ENCODE results near the gene B4GALT2.

B4GALT2 gene

DNA sequence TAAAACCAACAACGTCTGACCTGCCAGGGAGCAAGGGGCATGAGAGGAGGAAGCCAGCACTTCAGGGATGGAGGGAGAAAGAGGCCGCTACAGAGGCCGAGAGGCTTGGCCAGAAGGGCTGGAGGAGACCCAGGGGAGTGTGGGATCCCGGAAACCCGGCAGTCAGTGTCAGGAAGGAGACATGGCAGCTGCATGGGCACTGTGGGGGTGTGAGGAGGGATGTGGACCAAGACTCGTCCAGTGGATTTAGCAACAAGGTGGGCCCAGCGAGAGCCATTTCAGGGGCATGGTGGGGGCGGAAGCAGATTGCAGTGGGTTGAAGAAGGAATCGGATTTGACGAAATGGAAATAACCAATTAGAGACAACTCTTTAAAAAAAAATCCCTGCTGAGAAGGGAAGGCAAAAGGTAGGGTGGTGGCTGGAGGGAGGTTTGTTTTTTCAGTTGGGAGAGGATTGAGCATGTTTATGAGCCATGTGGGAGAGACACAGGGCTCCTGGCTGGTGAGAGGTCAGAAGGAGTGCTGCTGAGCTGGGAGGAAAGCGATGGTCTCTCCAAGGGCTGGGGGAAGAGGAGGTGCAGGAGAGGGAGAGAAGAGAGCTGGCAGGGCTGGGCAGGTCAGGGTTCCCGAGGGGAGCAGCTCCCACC is 4.4 kb downstream of the B4GALT2 start:
- no peak for DNase-seq

DNA sequence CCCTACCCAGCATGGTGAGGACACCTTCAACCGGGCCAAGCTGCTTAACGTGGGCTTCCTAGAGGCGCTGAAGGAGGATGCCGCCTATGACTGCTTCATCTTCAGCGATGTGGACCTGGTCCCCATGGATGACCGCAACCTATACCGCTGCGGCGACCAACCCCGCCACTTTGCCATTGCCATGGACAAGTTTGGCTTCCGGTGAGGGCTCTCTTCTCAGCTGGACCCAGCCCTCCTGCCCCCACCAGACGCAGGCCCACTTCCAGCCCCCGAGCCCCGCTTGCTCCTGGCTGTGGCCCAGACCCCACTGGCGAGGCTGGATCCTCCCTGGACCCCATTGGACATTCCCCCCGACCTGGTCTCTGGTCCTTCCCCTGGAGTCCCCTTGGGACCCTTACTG is 5.8 kb downstream of the B4GALT2 start:
- no peak for DNase-seq

DNA sequence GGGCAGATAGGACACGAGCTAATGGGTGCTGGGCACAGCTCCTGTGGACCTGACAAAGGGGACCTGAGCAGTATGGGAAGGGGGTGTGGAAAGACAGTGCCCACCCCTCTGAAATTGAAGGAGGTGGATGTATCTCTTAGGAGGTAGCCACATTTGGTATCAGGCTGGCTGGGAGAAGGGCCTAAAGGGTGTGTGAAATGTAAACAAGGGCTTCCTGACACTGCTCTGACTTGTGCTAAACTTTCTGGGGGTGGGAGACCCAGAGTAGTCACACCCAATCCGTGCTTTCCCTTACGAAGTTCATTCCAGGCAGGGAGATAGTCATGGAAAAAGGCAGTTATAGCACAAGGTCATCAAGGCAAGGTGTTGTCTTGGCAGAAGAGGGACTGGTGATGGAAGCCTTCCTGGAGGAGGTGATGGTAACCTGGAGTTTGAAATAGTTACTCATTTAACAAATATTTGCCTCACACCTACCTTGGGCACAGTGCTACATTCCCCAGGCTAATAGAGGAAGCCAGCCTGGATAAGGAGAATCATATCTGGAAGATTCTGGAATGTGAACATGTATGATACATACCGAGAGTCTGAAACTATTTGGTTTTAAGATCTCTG is 7.1 kb downstream of the B4GALT2 start:
- DNase-seq: no peak

DNA sequence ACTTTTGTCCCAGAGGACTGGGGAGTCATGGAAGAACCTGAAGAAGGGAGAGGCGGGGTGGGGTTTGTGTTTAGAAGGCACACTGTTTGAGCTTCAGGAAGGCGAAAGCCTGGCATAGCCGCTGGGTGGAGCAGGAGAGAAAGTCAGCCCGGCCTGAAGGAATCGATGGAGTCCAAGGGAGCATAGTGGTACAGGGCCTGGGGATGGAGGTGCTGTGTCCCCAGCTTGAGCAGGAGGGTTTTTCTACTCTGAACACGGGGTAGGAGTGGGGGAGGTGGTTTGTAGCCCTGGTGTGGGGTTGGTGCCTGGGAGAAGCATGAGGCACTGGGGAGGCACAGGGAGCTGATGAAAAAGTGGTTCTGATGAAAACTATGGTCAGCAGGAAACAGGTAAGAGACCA is 7.7 kb downstream of the B4GALT2 start:
- no peak for DNase-seq

DNA sequence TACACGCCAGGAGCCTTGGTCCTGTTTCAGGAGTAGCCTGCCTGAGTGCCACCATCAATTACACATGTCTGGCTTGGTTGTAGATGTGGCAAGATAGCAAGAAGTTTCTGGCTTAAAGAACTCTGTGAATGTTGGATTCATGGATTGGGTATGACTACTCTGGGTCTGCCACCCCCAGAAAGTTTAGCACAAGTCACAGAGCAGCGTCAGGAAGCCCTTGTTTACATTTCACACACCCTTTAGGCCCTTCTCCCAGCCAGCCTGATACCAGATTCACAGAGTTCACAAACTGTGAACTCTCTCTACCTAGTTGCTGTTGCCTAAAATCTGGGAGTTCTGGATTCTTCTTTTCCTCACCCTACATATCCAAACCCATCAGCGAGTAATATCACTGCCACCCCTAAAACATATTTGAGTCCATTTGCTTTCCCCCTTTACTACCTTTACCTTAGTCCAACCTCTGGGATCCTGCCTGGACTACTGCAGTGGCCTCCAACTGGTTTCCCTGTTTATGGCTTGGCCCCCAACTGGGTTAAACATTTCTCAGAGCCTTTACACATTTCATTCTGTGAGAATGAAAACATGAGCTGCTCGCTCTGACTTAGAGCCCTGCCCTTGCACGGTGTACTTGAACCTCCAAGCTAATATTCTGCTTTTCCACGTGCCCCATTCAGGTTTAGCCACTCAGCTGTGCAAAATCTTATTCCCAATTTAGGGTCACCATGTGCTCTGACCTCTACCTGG is 8.3 kb downstream of the B4GALT2 start:
- DNase-seq: no peak

DNA sequence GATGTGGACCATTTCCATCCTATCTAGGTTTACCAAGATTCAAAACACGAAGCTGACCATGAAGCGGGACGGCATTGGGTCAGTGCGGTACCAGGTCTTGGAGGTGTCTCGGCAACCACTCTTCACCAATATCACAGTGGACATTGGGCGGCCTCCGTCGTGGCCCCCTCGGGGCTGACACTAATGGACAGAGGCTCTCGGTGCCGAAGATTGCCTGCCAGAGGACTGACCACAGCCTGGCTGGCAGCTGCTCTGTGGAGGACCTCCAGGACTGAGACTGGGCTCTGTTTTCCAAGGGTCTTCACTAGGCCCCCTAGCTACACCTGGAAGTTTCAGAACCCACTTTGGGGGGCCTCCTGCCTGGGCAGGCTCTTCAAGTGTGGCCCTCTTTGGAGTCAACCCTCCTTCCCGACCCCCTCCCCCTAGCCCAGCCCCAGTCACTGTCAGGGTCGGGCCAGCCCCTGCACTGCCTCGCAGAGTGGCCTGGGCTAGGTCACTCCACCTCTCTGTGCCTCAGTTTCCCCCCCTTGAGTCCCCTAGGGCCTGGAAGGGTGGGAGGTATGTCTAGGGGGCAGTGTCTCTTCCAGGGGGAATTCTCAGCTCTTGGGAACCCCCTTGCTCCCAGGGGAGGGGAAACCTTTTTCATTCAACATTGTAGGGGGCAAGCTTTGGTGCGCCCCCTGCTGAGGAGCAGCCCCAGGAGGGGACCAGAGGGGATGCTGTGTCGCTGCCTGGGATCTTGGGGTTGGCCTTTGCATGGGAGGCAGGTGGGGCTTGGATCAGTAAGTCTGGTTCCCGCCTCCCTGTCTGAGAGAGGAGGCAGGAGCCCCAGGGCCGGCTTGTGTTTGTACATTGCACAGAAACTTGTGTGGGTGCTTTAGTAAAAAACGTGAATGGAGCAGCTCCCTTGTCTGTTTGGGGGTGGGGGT is 11.5 kb downstream of the B4GALT2 start:
- DNase-seq: no peak

DNA sequence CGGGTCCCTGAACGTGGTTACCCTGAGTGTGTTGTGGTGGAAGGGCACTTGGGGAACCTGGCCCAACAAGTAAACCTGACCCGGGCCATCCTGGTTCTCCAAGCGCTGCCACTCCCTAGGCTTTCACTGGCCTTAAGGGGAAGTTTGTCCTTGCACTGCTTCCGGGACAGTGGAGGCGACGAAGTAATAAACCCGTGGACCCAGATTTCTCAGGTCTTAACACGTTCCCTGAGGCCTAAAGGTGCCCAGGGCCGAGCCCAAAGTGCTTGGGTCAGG is 12.1 kb downstream of the B4GALT2 start:
- DNase-seq: no peak

DNA sequence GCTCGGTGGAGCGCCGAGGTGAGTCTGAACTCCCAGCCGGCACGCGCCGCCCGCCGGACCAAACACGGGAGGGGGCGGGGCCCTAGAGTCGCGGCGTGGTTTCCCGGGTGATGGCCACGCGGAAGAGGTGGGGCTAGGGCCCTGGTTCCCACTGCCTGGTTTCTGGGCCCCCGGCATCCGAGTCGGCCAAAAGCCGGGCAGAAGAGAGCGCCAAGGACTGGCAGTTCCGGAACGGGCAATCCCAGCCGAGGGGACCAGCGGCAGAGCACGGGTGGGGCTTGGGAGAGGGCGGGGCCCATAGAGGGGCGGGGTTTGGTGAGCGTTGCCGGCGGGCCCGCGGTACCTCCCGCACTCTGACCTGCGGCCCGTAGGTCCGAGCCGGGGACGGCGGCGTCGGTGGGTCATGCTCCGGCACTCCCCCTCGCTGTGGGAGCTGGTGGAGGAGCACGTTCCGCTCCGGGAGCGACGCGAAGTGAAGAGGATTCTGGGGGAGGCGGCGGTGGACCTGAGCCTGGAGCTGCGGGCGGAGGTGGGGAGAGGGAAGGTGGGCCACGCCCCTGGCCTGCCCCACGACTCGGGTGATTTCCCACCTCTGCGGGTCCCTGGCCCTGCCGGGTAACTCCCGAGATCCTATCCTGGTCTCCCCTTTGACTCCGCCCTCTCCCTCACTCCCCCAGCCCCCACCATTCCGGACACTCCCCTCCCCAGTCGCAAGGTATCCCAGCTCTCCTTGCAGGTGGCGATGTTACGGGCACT is 12.6 kb downstream of the B4GALT2 start, which contains the start of gene CCDC24:
Gene CCDC24 (plus strand): TSS at position 124 of the 756 bp plus-strand sequence. CDS start 280 bp downstream, at position 404.
- peak in 51 of 56 donors; percentile 20 to 87 (median 69) for DNase-seq

DNA sequence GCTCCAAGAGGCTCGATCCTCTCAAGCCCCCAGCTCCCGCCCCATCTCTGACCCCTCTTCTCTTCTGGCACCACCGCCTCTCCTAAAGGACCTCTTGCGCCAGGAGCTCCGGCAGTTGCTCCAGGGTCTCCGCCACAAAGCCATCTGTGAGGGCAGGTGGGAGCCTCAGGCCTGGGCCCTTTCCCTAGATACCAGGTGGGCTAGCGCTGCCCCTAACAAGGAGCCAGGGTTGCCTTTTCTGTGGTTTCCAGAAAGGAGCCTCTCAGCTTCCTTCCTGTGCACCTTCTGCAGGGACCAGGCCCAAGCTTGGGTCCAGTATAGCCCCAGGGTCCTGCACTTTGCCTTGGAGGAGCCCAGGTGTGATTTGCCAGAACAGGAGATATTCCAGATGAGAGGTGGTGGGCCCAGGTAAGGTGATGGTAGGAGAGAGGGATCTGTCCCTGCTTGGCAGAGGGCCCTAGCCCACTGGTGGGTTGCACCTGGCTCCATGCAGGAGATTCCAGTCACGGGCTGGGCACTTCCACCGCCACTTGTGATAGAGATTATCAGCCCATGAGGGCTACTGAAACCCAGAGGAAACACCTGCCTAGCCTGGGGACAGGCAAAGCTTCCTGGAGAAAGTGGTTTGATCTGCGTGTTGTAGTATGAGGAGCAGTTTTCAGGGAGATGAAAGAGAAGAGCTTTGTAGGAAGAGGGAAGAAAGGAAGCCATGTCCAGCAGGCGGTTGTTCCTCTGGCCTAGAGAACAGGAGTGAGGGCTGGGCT is 13.4 kb downstream of the B4GALT2 start:
- DNase-seq: no peak

DNA sequence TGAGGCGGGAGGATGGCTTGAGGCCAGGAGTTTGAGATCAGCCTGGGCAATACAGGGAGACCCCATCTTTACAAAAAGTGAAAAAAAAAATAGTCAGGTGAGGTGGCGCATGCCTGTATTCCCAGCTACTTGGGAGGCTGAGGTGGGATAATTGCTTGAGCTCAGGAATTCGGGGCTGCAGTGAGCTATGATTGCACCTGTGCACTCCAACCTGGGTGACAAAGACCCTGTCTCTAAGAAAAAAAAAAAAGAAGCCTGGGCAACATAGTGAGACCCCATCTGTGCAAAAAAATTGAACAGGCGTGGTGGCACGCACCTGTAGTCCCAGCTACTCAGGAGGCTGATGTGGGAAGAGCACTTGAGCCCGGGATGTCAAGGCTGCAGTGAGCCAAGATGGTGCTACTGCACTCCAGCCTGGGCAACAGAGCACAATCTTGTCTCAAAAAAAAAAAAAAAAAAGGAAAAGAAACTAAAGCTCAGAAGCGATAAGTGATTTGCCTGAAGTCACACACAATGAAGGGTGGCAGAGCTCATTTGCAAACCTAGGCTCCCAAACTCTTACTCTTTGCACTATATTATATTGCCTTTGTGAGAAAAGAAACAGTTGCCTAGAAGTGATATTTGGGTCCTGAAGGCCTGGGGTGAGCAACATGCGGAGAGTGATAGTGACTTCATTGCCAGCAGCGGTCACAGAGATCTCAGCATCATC is 14.3 kb downstream of the B4GALT2 start:
- DNase-seq: no peak

DNA sequence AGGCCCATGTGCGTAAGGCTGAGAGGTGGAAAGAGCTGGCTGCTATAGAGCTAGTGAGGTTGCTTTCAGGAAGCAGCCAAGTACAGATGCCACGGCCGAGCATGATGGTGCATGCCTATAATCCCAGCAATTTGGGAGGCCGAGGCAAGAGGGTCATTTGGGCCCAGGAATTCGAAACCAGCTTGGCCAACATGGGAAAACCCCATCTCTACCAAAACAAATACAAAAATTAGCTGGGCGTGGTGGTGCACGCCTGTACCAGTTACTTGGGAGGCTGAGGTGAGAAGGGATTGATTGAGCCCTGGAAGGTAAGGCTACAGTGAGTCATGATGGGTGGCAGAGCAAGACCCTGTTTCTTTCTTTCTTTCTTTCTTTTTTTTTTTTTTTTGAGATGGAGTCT is 15.1 kb downstream of the B4GALT2 start:
- no peak for DNase-seq

DNA sequence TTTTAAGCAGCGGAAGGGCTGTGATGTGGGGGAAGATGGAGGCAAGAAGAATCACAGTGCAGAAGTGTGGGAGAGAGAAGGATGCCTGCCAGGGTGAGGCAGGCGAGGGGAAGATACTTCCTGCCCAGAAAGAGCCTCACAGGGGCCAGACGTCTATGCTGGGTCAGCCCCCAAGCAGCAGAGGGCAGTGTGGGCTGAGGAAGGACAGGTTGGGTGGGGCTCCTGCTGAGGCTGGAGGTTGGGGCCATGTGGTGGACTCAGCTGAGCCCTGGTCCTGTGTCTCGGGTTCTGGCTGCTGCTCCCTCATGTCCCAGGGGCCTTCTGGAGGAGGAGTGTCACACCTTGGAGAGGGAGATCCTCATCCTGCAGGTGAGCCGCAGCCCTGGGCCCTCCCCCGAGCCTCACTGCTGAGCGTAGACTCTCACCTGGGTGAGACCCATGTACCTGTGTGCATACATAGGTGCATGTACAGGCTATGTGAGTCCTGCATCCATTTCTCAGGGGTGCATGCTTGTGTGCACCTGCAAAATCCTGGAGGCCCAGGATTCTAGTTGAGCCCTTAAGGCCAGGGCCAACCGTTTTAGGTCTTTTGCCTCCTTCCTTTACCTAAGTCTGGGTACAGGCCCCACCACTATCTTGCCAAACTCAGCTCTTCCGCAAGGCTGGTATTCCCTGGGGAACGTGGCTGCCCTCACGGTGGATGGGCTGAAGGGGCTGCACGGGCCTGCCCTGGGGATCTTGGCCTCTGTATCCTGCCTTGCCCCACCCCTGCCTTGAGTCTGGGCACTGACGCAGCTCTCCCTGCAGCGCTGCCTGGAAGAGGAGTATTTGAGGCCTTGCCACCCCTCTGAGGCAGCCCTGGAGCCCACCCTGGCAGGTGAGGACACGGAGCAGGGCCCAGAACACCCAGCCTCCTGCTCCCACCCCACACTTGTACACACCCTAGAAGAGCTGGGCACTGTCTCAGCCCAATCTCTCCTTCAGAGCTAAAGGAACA is 16.1 kb downstream of the B4GALT2 start:
- DNase-seq: peak in 3 of 56 donors; percentile 9 to 25 (median 10)

DNA sequence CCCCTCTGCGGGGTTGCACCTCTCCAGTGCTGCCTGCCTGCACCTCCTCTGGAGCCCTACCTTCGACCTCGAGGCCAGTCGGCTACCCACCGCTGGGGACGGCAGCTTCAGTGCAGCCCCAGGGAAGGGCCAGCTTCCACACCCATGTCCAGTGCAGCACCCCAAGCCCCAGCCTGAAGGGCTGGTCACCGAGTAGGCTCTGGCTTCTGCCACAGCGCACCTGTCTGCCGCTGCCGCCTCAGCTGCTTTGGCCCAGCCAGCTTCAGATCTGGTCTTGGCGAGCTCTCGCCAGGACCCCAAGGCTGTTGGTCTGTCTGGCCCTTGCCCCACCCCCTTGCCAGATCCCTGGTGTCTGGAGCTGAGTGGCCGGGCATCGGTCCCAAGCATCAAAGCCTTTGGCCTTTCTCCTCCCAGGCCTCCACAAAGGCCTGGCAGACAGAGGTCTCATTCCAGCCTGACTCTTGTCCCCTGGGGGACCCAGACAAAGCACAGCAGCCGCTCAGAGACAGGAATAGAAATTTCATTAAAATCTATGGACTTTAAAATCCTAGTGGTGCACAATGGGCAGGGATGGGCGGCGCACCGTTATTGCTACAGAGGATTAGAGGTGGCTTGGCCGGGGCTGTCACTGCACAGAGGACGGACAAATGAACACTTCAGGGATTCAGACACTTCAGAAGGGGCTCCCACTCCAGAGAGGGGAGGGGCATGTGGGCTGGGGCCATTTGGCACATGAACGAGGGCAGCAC is 17.1 kb downstream of the B4GALT2 start:
- peak in 9 of 56 donors; percentile 8 to 41 (median 28) for DNase-seq

DNA sequence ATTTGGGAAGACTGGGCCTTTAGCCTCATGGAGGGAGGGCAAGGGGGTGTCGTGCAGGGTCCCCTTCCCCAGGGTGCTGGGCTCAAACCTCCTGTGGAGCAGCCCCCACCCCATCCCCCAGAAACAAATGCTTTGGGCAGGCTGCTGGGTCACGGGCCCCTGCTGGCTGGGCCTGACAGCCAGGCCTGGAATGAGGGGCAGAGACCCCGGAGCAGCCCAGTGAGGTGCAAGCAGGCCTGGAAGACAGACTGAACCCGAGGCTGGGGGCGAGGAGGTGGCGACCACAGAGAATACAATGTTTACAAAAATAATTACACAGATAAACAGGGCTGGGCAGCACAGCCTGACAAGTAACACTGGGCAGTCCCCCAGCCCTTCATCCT is 17.7 kb downstream of the B4GALT2 start:
- DNase-seq: no peak

DNA sequence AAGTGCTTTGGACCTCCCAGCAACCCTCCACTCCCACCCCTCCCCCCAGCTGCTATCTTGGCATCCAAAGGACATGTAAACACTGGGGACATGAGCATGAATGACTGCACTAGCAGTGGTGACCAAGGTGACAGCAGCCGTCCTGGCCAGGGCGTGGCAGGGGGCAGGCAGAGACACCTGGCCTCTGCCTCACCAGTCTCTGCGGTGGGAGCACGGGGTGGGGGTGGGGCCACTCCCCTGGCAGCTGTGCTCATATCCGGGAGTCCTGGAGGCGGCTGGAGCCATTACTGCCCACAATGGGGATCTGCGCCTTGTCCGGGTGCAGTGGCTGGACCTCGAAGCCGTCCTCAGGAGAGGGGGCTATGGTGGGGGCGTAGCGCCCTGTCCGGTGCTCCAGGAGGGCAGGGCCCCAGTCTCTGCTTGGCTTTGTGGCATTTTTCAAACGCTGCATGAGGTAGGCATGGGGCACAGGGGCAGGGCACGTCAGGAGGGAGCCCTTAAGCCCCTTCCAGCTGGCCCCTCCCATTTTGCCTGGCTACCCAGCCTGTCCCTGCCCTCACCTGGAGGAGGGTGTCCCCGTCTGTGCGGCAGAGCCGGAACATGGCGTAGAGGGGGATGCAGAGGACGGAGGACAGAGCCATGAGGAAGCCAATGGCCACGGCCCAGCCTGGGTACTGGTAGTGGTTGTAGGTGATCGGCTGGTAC is 18.4 kb downstream of the B4GALT2 start:
- DNase-seq: no peak

DNA sequence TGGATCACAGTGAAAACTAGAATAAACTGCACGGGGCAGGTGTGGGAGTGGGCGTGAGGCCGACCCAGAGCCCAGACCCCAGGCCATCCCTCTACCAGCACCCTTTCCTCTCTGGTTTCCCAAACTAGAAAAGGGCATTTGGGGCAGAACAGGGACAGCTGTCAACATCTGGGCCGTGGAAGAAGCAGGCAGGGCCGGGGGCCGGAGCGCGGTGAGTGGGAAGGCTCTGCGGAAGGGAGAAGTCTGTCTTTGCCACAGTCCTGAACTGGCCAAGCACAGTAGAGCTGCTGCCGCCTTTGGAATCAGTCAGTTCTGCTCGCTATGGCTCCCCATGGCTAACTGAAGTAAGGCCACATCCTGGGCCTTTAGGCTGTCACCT is 19.0 kb downstream of the B4GALT2 start:
- no peak for DNase-seq

DNA sequence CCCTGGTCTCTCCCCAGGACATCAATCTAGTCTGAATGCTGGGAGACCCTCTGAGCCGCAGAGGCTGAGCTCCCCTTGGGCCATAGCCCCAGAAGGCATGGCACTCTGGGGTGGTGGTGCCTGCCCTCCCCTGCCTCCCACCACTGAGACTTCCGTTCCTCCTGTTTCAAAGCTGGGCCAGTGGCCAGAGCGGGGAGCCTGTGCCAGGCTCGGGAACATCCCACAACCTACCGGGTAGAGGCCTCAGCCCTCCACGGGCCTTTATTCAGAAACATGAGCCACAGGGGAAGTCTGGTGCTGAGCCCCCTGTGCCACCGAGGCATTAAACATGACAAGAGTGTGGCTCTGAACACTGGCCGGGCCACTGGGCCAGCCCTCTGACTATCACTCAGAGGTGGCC is 20.4 kb downstream of the B4GALT2 start:
- peak in 3 of 56 donors; percentile 13 to 26 (median 17) for DNase-seq
